H1 (cell line): ENCODE measurements around the gene BBS4. TPM values are rescaled to one million over a fixed set of nuclear protein-coding genes. Genes with fewer than 3 reads are reported as not detected.
"Not testable (repeated sequence)": the region's sequence is repeated elsewhere in the genome, so short reads cannot be mapped to it uniquely, and the experiment has no call there.

Experiments used
- CTCF ChIA-PET: fragments of 300-600 bp; sonication (Branson Sonifier 250); formaldehyde crosslinking; loops from one replicate; lab custom pipeline; 2021; ENCODE audit not compliant: partially characterized antibody; lab: Charles Lee
- POLR2A ChIA-PET: fragments of 300-600 bp; sonication (Branson Sonifier 250); formaldehyde crosslinking; loops from one replicate; lab custom pipeline; 2021; ENCODE audit warnings: inconsistent platforms; ENCODE audit not compliant: partially characterized antibody; lab: Charles Lee
- DNase-seq, 2 experiments: peaks; one replicate each; pipeline versions ENCODE4 v3.0.0 to v3.0.0-alpha.2; 2010 to 2022; ENCODE audit warnings: low spot score in 2 of 2, low read depth in 1 of 2, mixed read lengths in 1 of 2
- FAIRE-seq: peaks from 2 replicates; lab custom pipeline; 2011; peaks lifted over from hg19 to GRCh38; lab: Jason Lieb, UNC
- H2AFZ ChIP-seq: 2 replicates; pipeline ENCODE4 v1.8.1; 2012; ENCODE audit warnings: low read length, inconsistent platforms
- H2AK5ac ChIP-seq: 2 replicates; pipeline ENCODE4 v1.6.1; 2013; ENCODE audit warnings: low read depth, low read length
- H2BK120ac ChIP-seq: replicated peaks from 2 replicates; pipeline ENCODE3; 2013; ENCODE audit warnings: low read depth, low read length, inconsistent platforms
- H2BK12ac ChIP-seq: 2 replicates; pipeline ENCODE4 v1.6.1; 2013; ENCODE audit warnings: low read depth, low read length
- H2BK15ac ChIP-seq: 2 replicates; pipeline ENCODE4 v1.6.1; 2013; ENCODE audit warnings: low read length
- H2BK20ac ChIP-seq: 2 replicates; pipeline ENCODE4 v1.6.1; 2013; ENCODE audit warnings: low read length
- H2BK5ac ChIP-seq: 2 replicates; pipeline ENCODE4 v1.6.1; 2013; ENCODE audit warnings: low read depth, low read length
- H3K14ac ChIP-seq: 2 replicates; pipeline ENCODE4 v1.6.1; 2013; ENCODE audit warnings: inconsistent platforms; ENCODE audit not compliant: insufficient read length
- H3K18ac ChIP-seq: 2 replicates; pipeline ENCODE4 v1.6.1; 2013; ENCODE audit warnings: low read length; ENCODE audit errors: extremely low read depth
- H3K23ac ChIP-seq: 2 replicates; pipeline ENCODE4 v1.6.1; 2013; ENCODE audit warnings: inconsistent platforms; ENCODE audit not compliant: insufficient read length
- H3K23me2 ChIP-seq: 2 replicates; pipeline ENCODE4 v1.6.1; 2013; ENCODE audit warnings: low read depth, low read length
- H3K27ac ChIP-seq: 2 replicates; pipeline ENCODE4 v1.6.1; 2011; ENCODE audit warnings: low read depth, low read length, inconsistent platforms
- H3K27me3 ChIP-seq, 4 experiments: replicated peaks in 1 of 4; 1 replicate in 1 of 4; 2 replicates in 3 of 4; pipeline versions ENCODE4 v1.6.1 to v1.8.1; 2011 to 2013; ENCODE audit warnings: low read length in 3 of 4, mild to moderate bottlenecking in 3 of 4, inconsistent platforms in 2 of 4, mixed read lengths in 2 of 4, moderate library complexity in 1 of 4; ENCODE audit not compliant: control insufficient read depth in 3 of 4, insufficient read depth in 3 of 4; ENCODE audit errors: extremely low read depth in 1 of 4
- H3K36me3 ChIP-seq, 4 experiments: 2 replicates each; pipeline versions ENCODE4 v1.6.1 to v1.8.1; 2011 to 2013; ENCODE audit warnings: mild to moderate bottlenecking in 4 of 4, low read length in 3 of 4, moderate library complexity in 2 of 4, control low read depth in 1 of 4, inconsistent platforms in 1 of 4; ENCODE audit not compliant: insufficient read depth in 4 of 4, control insufficient read depth in 2 of 4
- H3K4ac ChIP-seq: replicated peaks from 2 replicates; pipeline ENCODE3; 2013; ENCODE audit warnings: low read length, low read depth, mixed read lengths, inconsistent platforms; ENCODE audit not compliant: insufficient read length
- H3K4me1 ChIP-seq, 4 experiments: replicated peaks in 1 of 4; 1 replicate in 1 of 4; 2 replicates in 3 of 4; pipeline versions ENCODE4 v1.6.1 to v1.8.1; 2011 to 2013; ENCODE audit warnings: low read length in 3 of 4, inconsistent platforms in 2 of 4, mixed read lengths in 1 of 4; ENCODE audit not compliant: insufficient read depth in 4 of 4, control insufficient read depth in 3 of 4
- H3K4me2 ChIP-seq, 2 experiments: 2 replicates each; pipeline versions ENCODE4 v1.6.1 to v1.8.1; 2011 to 2013; ENCODE audit warnings: low read depth in 2 of 2, low read length in 2 of 2, control low read depth in 1 of 2, inconsistent platforms in 1 of 2, mild to moderate bottlenecking in 1 of 2; ENCODE audit not compliant: insufficient read depth in 1 of 2
- H3K4me3 ChIP-seq, 4 experiments: fragments of 200-600, 300-600 bp in 1 of 4; sonication (generic), shearing (Covaris generic), sonication (Bioruptor Twin) in 1 of 4; 2 replicates each; pipeline versions ENCODE4 v1.5.1 to v1.8.1; 2011 to 2016; ENCODE audit warnings: low read length in 4 of 4, low read depth in 3 of 4, control low read depth in 2 of 4, inconsistent platforms in 2 of 4, mild to moderate bottlenecking in 2 of 4, mixed read lengths in 1 of 4, moderate library complexity in 1 of 4; ENCODE audit not compliant: insufficient read depth in 2 of 4; ENCODE audit errors: extremely low read depth in 1 of 4
- H3K56ac ChIP-seq: replicated peaks from 2 replicates; pipeline ENCODE3; 2013; ENCODE audit warnings: low read depth, mild to moderate bottlenecking, mixed read lengths, low read length, inconsistent platforms; ENCODE audit not compliant: insufficient read length
- H3K79me1 ChIP-seq: 2 replicates; pipeline ENCODE4 v1.6.1; 2013; ENCODE audit warnings: low read depth, low read length, control low read depth
- H3K79me2 ChIP-seq, 2 experiments: 2 replicates each; pipeline versions ENCODE4 v1.6.1 to v1.8.1; 2012 to 2013; ENCODE audit warnings: low read length in 2 of 2, mild to moderate bottlenecking in 2 of 2, inconsistent platforms in 1 of 2; ENCODE audit not compliant: insufficient read depth in 2 of 2, control insufficient read depth in 1 of 2
- H3K9ac ChIP-seq, 4 experiments: replicated peaks in 1 of 4; 1 replicate in 1 of 4; 2 replicates in 3 of 4; pipeline versions ENCODE4 v1.6.1 to v1.8.1; 2011 to 2013; ENCODE audit warnings: low read depth in 3 of 4, low read length in 3 of 4, control low read depth in 2 of 4, mild to moderate bottlenecking in 2 of 4, moderate library complexity in 2 of 4, inconsistent platforms in 1 of 4; ENCODE audit errors: extremely low read depth in 1 of 4
- H3K9me3 ChIP-seq, 2 experiments: 2 replicates each; pipeline versions ENCODE4 v1.6.1 to v1.8.1; 2012 to 2013; ENCODE audit warnings: mild to moderate bottlenecking in 2 of 2, moderate library complexity in 2 of 2, control low read depth in 1 of 2, inconsistent platforms in 1 of 2, low read depth in 1 of 2, low read length in 1 of 2, mixed read lengths in 1 of 2; ENCODE audit not compliant: insufficient read depth in 2 of 2
- H4K20me1 ChIP-seq, 2 experiments: replicated peaks in 1 of 2; 2 replicates each; pipeline versions ENCODE3 to v1.8.1; 2011 to 2013; ENCODE audit warnings: inconsistent platforms in 2 of 2, low read length in 2 of 2, mild to moderate bottlenecking in 1 of 2; ENCODE audit not compliant: insufficient read depth in 2 of 2, control insufficient read depth in 1 of 2
- H4K5ac ChIP-seq: 2 replicates; pipeline ENCODE4 v1.6.1; 2013; ENCODE audit warnings: low read length, low read depth, mixed read lengths, inconsistent platforms; ENCODE audit not compliant: insufficient read length
- H4K8ac ChIP-seq: 2 replicates; pipeline ENCODE4 v1.8.0; 2013; ENCODE audit warnings: mild to moderate bottlenecking, moderate library complexity, low read length, inconsistent platforms; ENCODE audit not compliant: insufficient read depth; ENCODE audit errors: extremely low read depth
- H4K91ac ChIP-seq: replicated peaks from 2 replicates; pipeline ENCODE3; 2013; ENCODE audit warnings: low read length, mixed read lengths, inconsistent platforms; ENCODE audit not compliant: insufficient read length
- WGBS, 2 experiments: shearing (Covaris generic) in 1 of 2; methylation state at CpG; one replicate each; pipeline versions ENCODE4 v1.1.6 to v1.1.7; 2013 to 2015; ENCODE audit warnings: low lambda C conversion rate in 2 of 2, mixed read lengths in 2 of 2, inconsistent platforms in 1 of 2, low coverage in 1 of 2, missing lambda C conversion rate in 1 of 2; ENCODE audit not compliant: insufficient replicate concordance in 2 of 2, insufficient coverage in 1 of 2, insufficient read length in 1 of 2; ENCODE audit errors: extremely low coverage in 1 of 2, missing lambda C conversion rate in 1 of 2; 5-methylcytosine and 5-hydroxymethylcytosine counted together
- polyA plus RNA-seq, 7 experiments: library from polyadenylated mRNA; depleted of rRNA in 3 of 7; stranded (reverse) in 5 of 7; unstranded in 2 of 7; fragments of >200 nt in 5 of 7; fragments of 200-250 nt in 2 of 7; gene quantifications; 1 replicate in 5 of 7; 2 replicates in 1 of 7; 4 replicates in 1 of 7; pipeline versions ENCODE4 v1.2.1 to v1.2.3, GENCODE V29; 2011 to 2013; ENCODE audit warnings: missing spikeins in 2 of 7, mixed read lengths in 2 of 7
- total RNA-seq: library from RNA; stranded (reverse); fragmentation: NEBNext Ultra II Directional; extraction: Animal tissue kit (Norgen Biotek cat#: 25700); gene quantifications from 2 replicates; pipeline ENCODE4 v1.2.1, GENCODE V29; 2021

Gene BBS4
- total and polyA plus RNA-seq, 2 of the 8 experiments (the other 6 are each of a cell fraction or from before 2014, with no cell fraction given) = 17.4 to 24.1 TPM

DNA sequence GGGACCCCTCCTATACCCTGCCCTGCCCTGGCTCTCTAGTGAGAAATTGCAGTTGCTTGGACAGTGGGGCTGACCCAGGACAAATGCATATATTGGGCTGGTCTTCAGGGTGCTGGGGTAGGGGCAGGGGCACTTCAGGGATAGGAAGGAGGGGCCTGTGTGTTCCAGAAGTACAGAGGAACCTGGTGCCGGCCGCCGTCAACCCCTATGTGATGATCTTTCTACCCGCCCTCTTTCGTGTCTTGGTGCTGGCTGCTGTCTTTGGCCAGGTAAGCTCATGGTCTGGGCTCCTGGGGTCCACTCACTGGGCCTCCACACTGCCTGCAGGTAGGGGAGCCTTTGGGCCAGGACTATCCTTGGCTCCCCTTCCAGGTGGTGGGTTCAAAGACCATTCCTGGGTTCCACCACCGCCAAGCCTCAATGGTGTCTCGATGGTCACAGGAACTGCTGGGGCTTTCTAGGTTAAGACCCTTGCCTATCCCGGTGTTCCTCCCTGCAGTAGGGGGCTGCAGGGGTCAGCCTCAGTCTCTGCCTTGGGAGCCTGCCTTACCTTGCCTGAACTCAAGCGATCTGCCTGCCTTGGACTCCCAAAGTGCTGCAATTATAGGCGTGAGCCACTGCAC is 37.3 kb upstream of the BBS4 start:
- H3K9me3 ChIP-seq, H2BK20ac ChIP-seq, H4K8ac ChIP-seq, H3K9ac ChIP-seq, H3K79me2 ChIP-seq, H3K27ac ChIP-seq, H3K4ac ChIP-seq, H4K5ac ChIP-seq, H3K4me1 ChIP-seq, H3K27me3 ChIP-seq, FAIRE-seq, H2BK5ac ChIP-seq, H4K91ac ChIP-seq, DNase-seq, H3K23ac ChIP-seq, H3K79me1 ChIP-seq, H3K4me3 ChIP-seq, H2BK12ac ChIP-seq, POLR2A ChIA-PET, H2AFZ ChIP-seq, H2BK120ac ChIP-seq, H3K23me2 ChIP-seq, H3K56ac ChIP-seq, H2BK15ac ChIP-seq, H2AK5ac ChIP-seq, CTCF ChIA-PET, H3K4me2 ChIP-seq, H3K36me3 ChIP-seq, H3K14ac ChIP-seq, H3K18ac ChIP-seq, H4K20me1 ChIP-seq: not testable (repeated sequence)
- WGBS, 2 experiments = 91% methylated on average over 8 of the region's 10 CpGs; no CpG with 5 or more reads in 1 of the 2 experiments

DNA sequence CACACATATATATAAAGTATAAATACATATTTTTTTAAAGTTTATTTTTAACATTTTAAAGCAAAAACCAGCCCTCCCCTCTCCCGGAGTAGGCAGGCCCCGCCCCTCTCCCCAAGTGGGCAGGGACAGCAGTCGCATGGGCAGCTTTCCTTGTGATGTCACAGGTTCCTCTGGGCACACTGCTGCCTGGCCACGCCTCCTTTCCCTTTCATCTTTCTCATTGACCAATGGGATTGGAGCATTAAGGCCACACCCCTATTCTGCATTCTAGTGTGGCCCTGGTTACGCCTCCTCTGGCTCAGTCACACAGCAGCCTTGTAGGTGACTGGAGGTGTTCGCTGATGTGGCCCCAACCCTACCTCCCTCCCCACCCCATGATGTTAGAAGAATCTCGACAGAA is 31.6 kb upstream of the BBS4 start, which contains the start of gene GOLGA6B:
GOLGA6B (plus strand) TSS at position 301 of the 400 bp plus-strand sequence; CDS start at position 342, 41 bp downstream.
- H2BK120ac ChIP-seq, DNase-seq, H4K20me1 ChIP-seq, H2AFZ ChIP-seq, H2AK5ac ChIP-seq, H4K5ac ChIP-seq, H2BK20ac ChIP-seq, H3K27me3 ChIP-seq, H4K91ac ChIP-seq, CTCF ChIA-PET, H3K79me1 ChIP-seq, H3K18ac ChIP-seq, H4K8ac ChIP-seq, H3K23ac ChIP-seq, H3K27ac ChIP-seq, H3K4me2 ChIP-seq, H3K9ac ChIP-seq, H2BK15ac ChIP-seq, H2BK12ac ChIP-seq, H3K36me3 ChIP-seq, POLR2A ChIA-PET, H3K9me3 ChIP-seq, H3K4ac ChIP-seq, H3K23me2 ChIP-seq, H3K14ac ChIP-seq, H3K56ac ChIP-seq, H2BK5ac ChIP-seq, H3K79me2 ChIP-seq, H3K4me1 ChIP-seq, FAIRE-seq, H3K4me3 ChIP-seq: not testable (repeated sequence)
- no CpG with 5 or more reads among the region's 7 CpGs for WGBS, 2 experiments
